GM21723 (cell line): ENCODE measurements around the gene EIF6.

Experiments used
- ATAC-seq: cut with Tn5 transposase; IDR thresholded peaks from one replicate; pipeline ENCODE4 v1.9.1; 2021; ENCODE audit warnings: mild to moderate bottlenecking, moderate library complexity; ENCODE audit not compliant: unreplicated experiment

Gene EIF6

GRCh38 chr20:35295674-35296073 lies 11.1 kb upstream of the EIF6 start:
- ATAC-seq, result no peak

DNA sequence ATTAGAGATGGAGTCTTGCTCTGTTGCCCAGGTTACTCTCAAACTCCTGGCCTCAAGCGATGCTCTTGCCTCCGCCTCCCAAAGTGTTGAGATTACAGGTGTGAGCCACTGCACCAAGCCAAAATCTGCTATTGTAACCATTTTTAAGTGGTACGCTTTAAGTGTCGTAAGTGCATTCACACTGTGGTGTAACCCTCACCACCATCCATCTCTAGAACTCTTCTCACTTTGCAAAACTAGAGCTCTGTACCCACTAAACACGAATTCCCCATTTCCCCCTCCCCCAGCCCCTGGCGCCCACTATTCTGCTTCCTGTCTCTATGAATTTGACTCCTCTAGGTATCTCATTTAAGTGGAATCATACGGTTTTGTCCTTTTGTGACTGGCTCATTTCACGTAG lies 10.5 kb upstream of the EIF6 start:
- no peak for ATAC-seq

DNA sequence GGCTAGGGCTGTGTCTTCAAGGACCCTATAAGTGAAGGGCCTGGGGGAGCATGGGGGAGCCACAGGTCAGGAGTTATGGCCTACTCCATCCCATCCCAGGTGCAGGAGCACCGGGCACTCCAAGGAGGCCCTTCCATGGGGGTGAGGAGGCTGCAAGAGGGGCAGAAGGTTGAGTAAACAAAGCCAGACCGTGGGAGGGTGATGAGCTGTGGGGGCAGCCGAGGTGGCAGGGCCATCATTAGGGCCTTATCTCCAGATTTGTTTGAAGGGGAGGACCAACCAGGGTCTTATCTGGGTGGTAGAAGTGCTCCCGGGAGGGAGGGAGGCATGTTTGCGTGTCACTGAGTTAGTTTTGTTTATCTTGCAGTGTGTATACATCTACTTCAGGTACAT lies 9.7 kb upstream of the EIF6 start:
- ATAC-seq, result no peak

GRCh38 chr20:35293303-35294292 lies 9.0 kb upstream of the EIF6 start:
- ATAC-seq, result no peak

DNA sequence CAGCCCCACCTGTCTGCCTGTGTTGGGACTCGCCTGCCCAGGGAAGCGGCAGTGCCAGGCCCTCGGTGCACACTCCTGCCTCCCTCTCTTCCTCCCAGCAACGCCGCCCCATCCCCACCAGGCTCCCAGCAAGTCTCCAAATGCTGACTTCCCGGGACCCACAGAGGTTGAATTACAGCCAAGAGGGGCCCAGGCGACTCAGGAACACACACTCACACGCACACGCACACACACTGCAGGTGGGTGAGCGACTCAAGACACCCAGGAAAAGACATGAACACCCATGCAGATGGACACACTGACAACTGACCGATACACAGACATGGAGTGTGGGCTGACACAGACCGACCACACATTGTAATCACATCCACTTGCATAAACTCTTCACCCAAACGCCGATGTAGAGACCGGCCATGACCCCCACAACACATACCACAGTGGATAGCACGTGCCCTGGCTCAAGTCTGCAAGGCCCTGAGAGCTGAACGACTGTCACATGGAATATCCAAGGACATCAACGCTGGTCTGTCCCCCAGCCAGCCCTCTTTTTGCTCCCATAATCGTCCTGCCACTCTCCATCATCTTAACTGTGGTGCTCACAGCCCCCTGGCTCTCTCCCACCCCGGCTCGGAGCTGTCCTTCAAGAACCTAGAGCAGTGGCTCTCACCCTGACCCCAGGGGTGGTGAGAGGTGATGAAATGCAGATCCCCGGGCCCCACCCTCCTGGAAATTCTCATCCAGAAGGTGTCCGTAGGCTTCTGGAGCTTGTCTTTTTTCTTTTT lies 8.1 kb upstream of the EIF6 start:
- no peak for ATAC-seq

DNA sequence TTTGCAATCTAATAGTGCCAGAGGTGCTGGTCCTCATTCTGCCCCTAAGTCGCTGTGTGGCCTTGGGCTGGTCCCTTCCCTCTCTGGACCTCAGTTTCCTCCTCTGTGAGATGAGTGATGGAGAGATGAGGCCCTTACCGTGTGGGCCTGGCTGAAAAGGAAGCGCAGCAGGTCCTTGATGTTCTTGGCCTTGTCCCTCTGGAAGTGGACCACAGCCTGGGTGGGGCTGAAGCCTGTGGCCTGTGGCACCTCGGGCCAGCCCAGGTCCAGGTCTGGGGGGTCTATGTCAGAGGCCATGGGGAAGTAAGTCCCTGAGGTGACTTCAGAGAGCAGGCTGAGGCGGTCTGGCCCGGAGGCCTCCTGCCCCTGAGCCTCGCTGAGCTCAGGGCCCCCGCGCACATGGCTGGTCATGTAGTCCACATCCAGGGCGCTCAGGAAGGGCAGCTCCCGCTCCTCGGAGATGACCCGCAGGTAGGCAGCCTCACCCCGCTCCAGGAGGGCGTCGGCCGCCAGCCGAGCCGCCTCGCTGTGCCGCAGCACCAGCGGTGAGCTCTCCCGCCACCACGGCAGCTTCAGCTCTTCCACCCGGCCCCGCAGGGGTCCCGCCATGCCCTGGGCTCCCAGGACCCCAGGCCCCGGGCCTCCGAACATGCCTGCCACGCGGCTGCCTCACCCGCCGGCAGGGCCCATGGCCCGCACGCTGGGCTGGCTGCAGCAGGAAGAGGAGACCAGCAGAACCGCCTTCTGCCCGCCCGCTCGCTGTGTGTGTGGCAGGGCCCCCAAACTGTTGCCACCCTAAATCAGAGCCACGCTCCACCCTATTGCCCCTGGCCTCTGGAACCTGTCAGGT lies 7.3 kb upstream of the EIF6 start, which contains the start of gene FAM83C:
TSS of gene FAM83C (minus strand) at position 772 of the 850 bp plus-strand sequence. CDS start at position 651, 121 bp downstream.
- ATAC-seq, result no peak

DNA sequence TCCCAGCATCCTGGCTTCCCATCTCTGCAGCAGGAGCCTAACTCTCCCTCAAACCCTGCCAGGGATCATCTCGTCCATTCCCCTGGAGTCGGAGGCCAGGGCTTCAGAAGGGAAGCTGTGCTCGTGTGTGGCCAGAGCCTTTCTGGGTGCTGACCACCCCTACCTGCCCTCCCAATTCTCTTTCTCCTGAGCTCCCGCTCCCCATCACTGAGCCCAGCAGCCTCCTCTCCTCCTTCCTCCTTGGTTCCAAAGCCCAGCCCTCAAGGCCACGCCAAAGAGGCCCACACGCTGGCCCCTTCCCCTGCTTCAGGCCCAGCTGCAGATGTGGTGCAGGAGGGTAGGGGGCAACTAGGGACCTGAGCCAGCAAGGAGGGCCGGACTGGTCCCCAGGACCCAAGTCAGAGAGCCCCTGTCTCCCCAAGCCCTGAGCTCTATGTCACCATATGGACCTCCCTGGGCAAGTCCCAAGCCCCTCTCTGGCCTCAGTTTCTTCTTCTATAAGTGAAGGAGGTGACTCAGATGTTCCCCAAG lies 6.4 kb upstream of the EIF6 start:
- no peak for ATAC-seq

DNA sequence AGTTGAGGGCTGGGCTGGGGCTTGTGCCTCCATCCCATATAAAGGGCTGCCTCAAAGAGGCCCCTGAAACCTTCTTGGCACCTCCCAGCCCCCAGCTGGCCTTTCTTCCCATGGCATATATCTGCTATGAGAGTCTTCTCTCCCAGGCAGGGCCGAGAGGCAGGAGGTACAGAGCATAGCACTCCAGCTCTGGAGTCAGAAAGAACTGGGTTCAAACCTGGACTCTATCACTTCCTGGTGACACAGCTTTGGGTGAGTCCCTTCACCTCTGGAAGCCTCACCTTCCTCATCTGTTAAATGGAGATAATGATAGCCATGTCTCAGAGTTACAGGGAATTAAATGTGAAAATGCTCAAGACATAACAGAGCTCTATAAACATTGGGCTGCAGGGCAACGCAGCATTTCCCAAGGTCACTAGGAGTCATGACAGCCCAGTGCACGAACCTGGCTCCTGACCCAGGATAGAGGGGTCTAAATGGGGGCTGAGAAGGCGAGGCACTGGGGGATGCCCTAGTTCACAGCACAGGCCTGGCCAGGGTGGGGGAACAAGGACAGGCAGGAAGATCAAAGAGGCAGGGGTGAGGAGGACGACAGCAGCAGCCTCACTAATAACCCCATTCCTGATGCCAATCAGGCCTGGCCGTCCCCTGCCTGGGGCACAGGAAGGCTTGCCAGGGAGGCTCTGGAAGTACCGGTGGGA lies 5.8 kb upstream of the EIF6 start:
- ATAC-seq, result no peak

GRCh38 chr20:35288325-35289060 lies 3.9 kb upstream of the EIF6 start:
- no peak for ATAC-seq

DNA sequence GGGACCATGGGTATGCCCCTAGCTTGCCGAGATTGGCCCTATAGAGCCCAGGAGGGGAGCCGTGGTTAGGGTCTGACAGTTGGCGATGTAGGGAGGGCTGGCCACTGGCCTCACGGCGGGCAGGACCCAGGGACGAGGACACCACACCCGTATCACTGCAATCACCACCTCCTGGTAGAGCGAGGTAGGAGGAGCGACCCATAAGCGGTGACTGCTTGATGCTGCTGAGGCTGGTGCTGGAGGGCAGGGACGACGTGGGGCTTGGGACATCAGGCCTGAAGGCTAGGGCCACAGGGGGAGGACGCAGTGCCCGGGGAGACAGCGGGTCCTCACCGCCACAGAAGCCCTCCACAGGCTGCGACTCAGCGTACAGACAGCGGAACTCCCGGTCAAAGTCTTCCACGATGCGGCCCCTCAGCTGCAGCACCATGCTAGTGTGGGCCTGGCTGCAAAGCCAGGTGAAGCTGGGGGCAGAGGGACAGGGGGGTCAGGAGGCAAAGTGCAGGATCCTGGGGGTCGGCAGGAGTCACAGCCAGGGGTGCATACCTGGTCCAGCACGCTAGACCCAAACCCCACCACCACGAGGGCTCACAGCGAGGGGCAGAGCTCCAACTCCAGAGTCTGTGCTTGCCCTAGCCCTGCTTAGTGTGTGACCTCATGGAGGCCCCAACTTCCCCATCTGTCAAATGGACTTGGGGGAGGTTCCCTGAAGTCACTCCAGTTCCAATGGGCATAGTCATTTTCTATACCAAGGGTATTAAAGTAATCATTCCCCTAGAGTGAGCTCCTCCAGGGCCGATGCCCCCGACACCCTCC lies 3.1 kb upstream of the EIF6 start:
- no peak for ATAC-seq

DNA sequence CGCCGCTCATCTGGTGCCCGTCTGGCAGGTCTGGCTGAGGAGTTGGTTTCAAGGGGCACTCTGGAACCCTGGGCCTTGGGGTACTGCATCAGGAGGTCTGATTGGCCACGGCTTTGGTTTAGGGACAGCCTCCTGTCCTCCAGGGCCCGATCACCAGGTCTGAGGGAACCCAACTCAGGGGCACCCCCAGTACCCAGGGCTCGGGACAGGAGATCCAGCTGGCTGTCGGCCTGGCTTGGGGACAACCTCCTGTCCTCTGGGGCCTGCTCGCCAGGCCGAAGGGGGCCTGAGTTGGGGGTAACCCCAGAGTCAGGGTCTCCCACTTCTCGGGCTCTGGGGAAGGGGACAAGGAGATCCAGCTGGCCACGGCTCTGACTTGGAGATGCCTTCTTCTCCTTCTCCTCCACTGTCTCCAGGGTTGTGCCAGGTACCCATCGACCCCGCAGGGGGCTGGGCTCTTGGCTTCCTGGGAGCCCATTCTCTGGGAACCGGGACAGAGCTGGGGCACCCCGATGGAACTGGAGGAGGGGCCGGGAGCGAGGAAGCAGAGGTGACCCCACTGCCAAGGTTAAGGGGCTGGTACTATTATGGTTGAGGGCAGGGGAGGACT lies 2.4 kb upstream of the EIF6 start:
- ATAC-seq, result no peak

DNA sequence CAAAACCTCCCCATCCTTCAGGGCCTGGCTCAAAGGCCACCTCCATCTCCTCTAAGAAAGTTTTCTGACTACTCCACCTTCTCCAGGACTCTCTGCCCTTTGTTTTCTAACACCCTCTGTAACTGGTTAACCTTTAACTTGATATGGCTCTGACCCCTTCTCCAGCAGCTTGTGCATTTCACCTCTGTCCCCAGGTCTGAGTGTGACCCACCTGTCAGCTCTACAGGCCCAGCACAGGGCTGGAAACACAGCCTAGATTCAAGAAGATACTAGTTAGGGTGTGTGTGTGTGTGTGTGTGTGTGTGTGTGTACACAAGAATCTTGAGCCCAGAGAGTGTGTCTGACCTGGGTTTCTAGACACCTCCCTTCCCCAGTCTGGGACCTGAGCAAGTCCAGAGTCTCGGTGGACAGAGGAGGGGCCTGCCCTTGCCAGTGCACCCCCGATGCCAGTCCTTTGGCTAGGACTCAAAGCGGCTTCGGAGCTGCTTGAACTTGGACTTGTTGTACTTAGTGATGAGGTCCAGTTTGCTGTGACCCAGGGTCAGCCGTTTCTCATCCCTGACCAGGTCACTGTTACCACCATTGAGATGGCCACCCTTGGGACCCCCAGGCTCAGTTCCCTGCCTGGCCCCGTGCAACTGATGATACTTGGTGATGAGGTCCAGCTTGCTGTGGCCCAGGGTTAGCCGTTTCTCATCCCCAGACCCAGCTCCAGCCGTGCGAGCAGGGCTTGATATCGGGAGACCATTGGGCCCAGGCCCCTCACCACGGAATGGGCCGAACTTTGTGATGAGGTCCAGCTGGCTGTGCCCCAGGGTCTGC lies 1.7 kb upstream of the EIF6 start:
- ATAC-seq, result no peak

DNA sequence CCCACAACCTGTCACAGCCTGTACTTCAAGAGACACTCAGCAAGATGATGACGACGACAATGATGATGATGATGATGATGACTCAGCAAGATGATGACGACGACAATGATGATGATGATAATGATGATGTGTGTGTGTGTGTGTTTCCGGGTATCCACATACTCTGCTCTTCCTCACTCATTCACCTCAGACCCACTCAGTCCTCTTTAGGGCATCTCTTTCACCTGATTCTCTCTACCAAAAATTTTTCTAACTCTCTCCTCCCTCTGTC lies 1.2 kb upstream of the EIF6 start:
- ATAC-seq, result no peak

GRCh38 chr20:35284992-35285805 lies 627 bp upstream of the EIF6 start:
- no peak for ATAC-seq

DNA sequence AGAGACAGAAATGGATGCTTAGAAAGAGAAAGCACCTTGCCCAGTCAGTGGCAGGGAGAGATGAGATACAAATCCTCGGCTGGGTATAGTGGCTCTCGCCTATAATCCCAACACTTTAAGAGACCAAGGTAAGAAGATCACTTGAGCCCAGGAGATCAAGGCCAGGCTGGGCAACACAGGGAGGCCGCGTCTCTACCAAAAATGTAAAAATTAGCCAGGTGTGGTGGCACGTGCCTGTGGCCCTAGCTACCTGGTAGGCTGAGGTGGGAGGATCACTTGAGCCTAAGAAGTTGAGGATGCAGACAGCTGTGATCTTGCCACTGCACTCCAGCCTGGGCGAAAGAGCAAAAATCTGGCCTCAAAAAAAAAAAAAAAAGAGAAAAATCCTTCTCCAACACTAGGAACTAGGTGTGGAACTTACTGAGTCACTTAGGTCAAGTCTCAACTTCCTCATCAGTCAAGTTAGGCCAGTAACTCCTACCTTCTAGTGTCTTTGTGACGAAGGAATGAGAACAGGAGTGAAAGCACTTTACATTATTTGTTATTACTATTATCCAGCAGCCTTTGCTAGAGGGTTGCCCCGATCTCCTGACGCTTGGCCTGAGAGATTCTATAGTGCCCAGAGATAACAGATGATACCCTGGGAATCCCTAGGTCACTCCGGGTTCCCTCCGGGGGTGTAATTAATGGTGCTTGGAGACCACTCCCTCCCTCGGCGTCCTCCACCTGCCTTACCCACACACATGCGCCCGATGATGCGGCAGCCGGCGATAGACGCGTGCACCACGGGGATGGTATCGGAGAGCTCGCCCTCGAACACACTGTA lies 918 bp downstream of the EIF6 start:
- ATAC-seq, result no peak
